H9 (cell line): ENCODE measurements around the gene KDM4D. TPM values are rescaled to one million over a fixed set of nuclear protein-coding genes. Genes with fewer than 3 reads are reported as not detected.

ENCODE experiments used
- DNase-seq: peaks from one replicate; pipeline ENCODE4 v3.0.0-alpha.2; 2017
- H2AFZ ChIP-seq: one replicate; pipeline ENCODE4 v1.6.1; 2013; ENCODE audit warnings: mild to moderate bottlenecking, low read length, control low read depth, moderate library complexity
- H2AK5ac ChIP-seq: 2 replicates; pipeline ENCODE4 v1.6.1; 2013; ENCODE audit warnings: low read length, control low read depth, mixed read lengths; ENCODE audit not compliant: insufficient read length
- H2BK120ac ChIP-seq: one replicate; pipeline ENCODE4 v1.6.1; 2013; ENCODE audit warnings: low read depth, mild to moderate bottlenecking, low read length, control low read depth, inconsistent platforms; ENCODE audit not compliant: poor library complexity, severe bottlenecking
- H2BK12ac ChIP-seq: 2 replicates; pipeline ENCODE4 v1.6.1; 2013; ENCODE audit warnings: low read length, control low read depth, mixed read lengths, low read depth; ENCODE audit not compliant: insufficient read length
- H2BK15ac ChIP-seq: 2 replicates; pipeline ENCODE4 v1.6.1; 2013; ENCODE audit warnings: low read depth, low read length, control low read depth
- H2BK20ac ChIP-seq: one replicate; pipeline ENCODE4 v1.6.1; 2013; ENCODE audit warnings: low read depth, mild to moderate bottlenecking, low read length, control low read depth, inconsistent platforms; ENCODE audit not compliant: poor library complexity, severe bottlenecking
- H2BK5ac ChIP-seq: 2 replicates; pipeline ENCODE4 v1.6.1; 2013; ENCODE audit warnings: low read length, control low read depth, mixed read lengths; ENCODE audit not compliant: insufficient read length
- H3K14ac ChIP-seq: 2 replicates; pipeline ENCODE4 v1.6.1; 2013; ENCODE audit warnings: low read length, control low read depth; ENCODE audit not compliant: insufficient read depth
- H3K18ac ChIP-seq: 2 replicates; pipeline ENCODE4 v1.6.1; 2013; ENCODE audit warnings: low read depth, mild to moderate bottlenecking, mixed read lengths, low read length, control low read depth; ENCODE audit not compliant: insufficient read length
- H3K23ac ChIP-seq: 2 replicates; pipeline ENCODE4 v1.6.1; 2013; ENCODE audit warnings: low read length, control low read depth, mixed read lengths, low read depth; ENCODE audit not compliant: insufficient read length
- H3K23me2 ChIP-seq: 2 replicates; pipeline ENCODE4 v1.6.1; 2013; ENCODE audit warnings: low read depth, mild to moderate bottlenecking, mixed read lengths, low read length, control low read depth; ENCODE audit not compliant: insufficient read length, poor library complexity, severe bottlenecking
- H3K27ac ChIP-seq: 2 replicates; pipeline ENCODE4 v1.5.1; 2013; ENCODE audit warnings: low read length, control low read depth, mixed read lengths, low read depth; ENCODE audit not compliant: insufficient read length
- H3K27me3 ChIP-seq: 2 replicates; pipeline ENCODE4 v1.6.1; 2013; ENCODE audit warnings: low read length, control low read depth, inconsistent platforms; ENCODE audit not compliant: insufficient read depth
- H3K4ac ChIP-seq: 2 replicates; pipeline ENCODE4 v1.6.1; 2013; ENCODE audit warnings: low read depth, mild to moderate bottlenecking, control low read depth, inconsistent platforms, low read length, moderate library complexity
- H3K4me1 ChIP-seq: 2 replicates; pipeline ENCODE4 v1.6.1; 2013; ENCODE audit warnings: low read length, control low read depth, inconsistent platforms; ENCODE audit not compliant: insufficient read depth
- H3K4me2 ChIP-seq: 2 replicates; pipeline ENCODE4 v1.6.1; 2013; ENCODE audit warnings: low read length, control low read depth, mixed read lengths; ENCODE audit not compliant: insufficient read length, insufficient read depth
- H3K56ac ChIP-seq: 2 replicates; pipeline ENCODE4 v1.6.1; 2013; ENCODE audit warnings: low read depth, mild to moderate bottlenecking, mixed read lengths, low read length, control low read depth; ENCODE audit not compliant: insufficient read length
- H3K79me1 ChIP-seq: 2 replicates; pipeline ENCODE4 v1.6.1; 2013; ENCODE audit warnings: low read depth, mild to moderate bottlenecking, moderate library complexity, low read length, control low read depth, inconsistent platforms; ENCODE audit not compliant: insufficient read depth, poor library complexity, severe bottlenecking
- H3K79me2 ChIP-seq: 2 replicates; pipeline ENCODE4 v1.6.1; 2013; ENCODE audit warnings: low read length, control low read depth, inconsistent platforms; ENCODE audit not compliant: insufficient read depth
- H3K9ac ChIP-seq: 2 replicates; pipeline ENCODE4 v1.6.1; 2013; ENCODE audit warnings: low read length, control low read depth, mixed read lengths; ENCODE audit not compliant: insufficient read length; ENCODE audit errors: extremely low read depth
- H3K9me3 ChIP-seq: one replicate; pipeline ENCODE4 v1.6.1; 2013; ENCODE audit warnings: low read depth, low read length, inconsistent platforms; ENCODE audit not compliant: control insufficient read depth
- H3T11ph ChIP-seq: one replicate; pipeline ENCODE4 v1.6.1; 2013; ENCODE audit warnings: mild to moderate bottlenecking, low read length, control low read depth, inconsistent platforms
- H4K20me1 ChIP-seq: one replicate; pipeline ENCODE4 v1.6.1; 2013; ENCODE audit not compliant: control insufficient read depth, insufficient read length, insufficient read depth
- H4K5ac ChIP-seq: 2 replicates; pipeline ENCODE4 v1.6.1; 2013; ENCODE audit warnings: low read depth, mild to moderate bottlenecking, mixed read lengths, low read length, control low read depth; ENCODE audit not compliant: insufficient read length
- H4K8ac ChIP-seq: replicated peaks from 2 replicates; pipeline ENCODE4 v1.6.1; 2013; ENCODE audit warnings: low read length, control low read depth, mixed read lengths, low read depth; ENCODE audit not compliant: insufficient read length
- H4K91ac ChIP-seq: 2 replicates; pipeline ENCODE4 v1.6.1; 2013; ENCODE audit warnings: low read depth, mild to moderate bottlenecking, moderate library complexity, mixed read lengths, low read length, control low read depth; ENCODE audit not compliant: insufficient read length
- H3K27ac Mint-ChIP-seq, 3 experiments: 2 replicates in 2 of 3; 3 replicates in 1 of 3; pipeline ENCODE4 v1.8.0; 2020 to 2021; ENCODE audit warnings: mixed read lengths in 3 of 3, mild to moderate bottlenecking in 1 of 3, moderate library complexity in 1 of 3
- H3K27me3 Mint-ChIP-seq: 2 replicates; pipeline ENCODE4 v1.8.0; 2021; ENCODE audit warnings: low read depth, mild to moderate bottlenecking, moderate library complexity, mixed read lengths
- H3K36me3 Mint-ChIP-seq, 3 experiments: 2 replicates in 2 of 3; 3 replicates in 1 of 3; pipeline ENCODE4 v1.8.0; 2020 to 2021; ENCODE audit warnings: low read depth in 3 of 3, mixed read lengths in 3 of 3; ENCODE audit not compliant: insufficient read depth in 1 of 3
- H3K4me1 Mint-ChIP-seq, 2 experiments: 2 replicates each; pipeline ENCODE4 v1.8.0; 2020; ENCODE audit warnings: mixed read lengths in 2 of 2
- H3K4me3 Mint-ChIP-seq, 2 experiments: 2 replicates in 1 of 2; 3 replicates in 1 of 2; pipeline ENCODE4 v1.8.0; 2020 to 2021; ENCODE audit warnings: mild to moderate bottlenecking in 2 of 2, mixed read lengths in 2 of 2, moderate library complexity in 1 of 2
- H3K9me3 Mint-ChIP-seq, 2 experiments: 2 replicates in 1 of 2; 3 replicates in 1 of 2; pipeline ENCODE4 v1.8.0; 2020; ENCODE audit warnings: mild to moderate bottlenecking in 2 of 2, mixed read lengths in 2 of 2, moderate library complexity in 1 of 2
- WGBS: extraction: QIAGEN DNeasy Blood & Tissue Kit; methylation state at CpG from one replicate; pipeline ENCODE4 v1.1.7; 2013; ENCODE audit warnings: missing lambda C conversion rate, low lambda C conversion rate, mixed read lengths; ENCODE audit not compliant: insufficient read length; ENCODE audit errors: extremely low coverage; 5-methylcytosine and 5-hydroxymethylcytosine counted together
- total RNA-seq: library from RNA; stranded (reverse); gene quantifications from 2 replicates; pipeline ENCODE4 v1.2.1, GENCODE V29; 2021
- TF ChIP-seq, protein P1 (sequence below): fragments of 200-600 bp; sonication (generic); conservative IDR thresholded peaks from 3 replicates; pipeline ENCODE4 v1.8.0; 2021; ENCODE audit warnings: antibody characterized with exemption, mild to moderate bottlenecking

Gene KDM4D
- total RNA-seq, 1 experiment from 2014 or later = 1.9 TPM

- Mint-ChIP-seq H3K27ac (peak overlapping the region in 1 of 3 experiments; percentile 41; a peak in 1 of 7 replicates), H3K36me3 (no peaks in the 10 kb centered on the region; a peak in 1 of 7 replicates), H3K4me1 (peaks cover 18 to 30% of the 10 kb centered on the region in 2 experiments), H3K9me3 (peaks cover 2% of the 10 kb centered on the region in 2 experiments; a peak in 1 of 5 replicates), H3K27me3 (peaks cover 5% of the 10 kb centered on the region), H3K4me3 (no peak overlapping the region)
- H2AFZ ChIP-seq = peak overlapping the region; percentile 16
- no peaks in the 10 kb centered on the region for H3K23me2 ChIP-seq
- H3K27ac ChIP-seq = no peak overlapping the region
- no peak overlapping the region for H3K4ac ChIP-seq
- H3T11ph ChIP-seq = no peak overlapping the region
- no peaks in the 10 kb centered on the region for H3K27me3 ChIP-seq
- H3K18ac ChIP-seq = no peak overlapping the region
- H4K5ac ChIP-seq = no peak overlapping the region
- H3K9me3 ChIP-seq = no peaks in the 10 kb centered on the region
- no peak overlapping the region for H3K9ac ChIP-seq
- H3K14ac ChIP-seq = no peak overlapping the region
- no peak overlapping the region for H2BK15ac ChIP-seq
- no peaks in the 10 kb centered on the region for H3K79me2 ChIP-seq
- H2AK5ac ChIP-seq = no peak overlapping the region
- DNase-seq = no peak
- no peak overlapping the region for H4K8ac ChIP-seq
- H3K4me1 ChIP-seq = peaks cover 8% of the 10 kb centered on the region; the same call in 1 of the 2 replicates
- WGBS = no CpG with 5 or more reads among the region's 3 CpGs
- TF ChIP-seq, protein P1, sequence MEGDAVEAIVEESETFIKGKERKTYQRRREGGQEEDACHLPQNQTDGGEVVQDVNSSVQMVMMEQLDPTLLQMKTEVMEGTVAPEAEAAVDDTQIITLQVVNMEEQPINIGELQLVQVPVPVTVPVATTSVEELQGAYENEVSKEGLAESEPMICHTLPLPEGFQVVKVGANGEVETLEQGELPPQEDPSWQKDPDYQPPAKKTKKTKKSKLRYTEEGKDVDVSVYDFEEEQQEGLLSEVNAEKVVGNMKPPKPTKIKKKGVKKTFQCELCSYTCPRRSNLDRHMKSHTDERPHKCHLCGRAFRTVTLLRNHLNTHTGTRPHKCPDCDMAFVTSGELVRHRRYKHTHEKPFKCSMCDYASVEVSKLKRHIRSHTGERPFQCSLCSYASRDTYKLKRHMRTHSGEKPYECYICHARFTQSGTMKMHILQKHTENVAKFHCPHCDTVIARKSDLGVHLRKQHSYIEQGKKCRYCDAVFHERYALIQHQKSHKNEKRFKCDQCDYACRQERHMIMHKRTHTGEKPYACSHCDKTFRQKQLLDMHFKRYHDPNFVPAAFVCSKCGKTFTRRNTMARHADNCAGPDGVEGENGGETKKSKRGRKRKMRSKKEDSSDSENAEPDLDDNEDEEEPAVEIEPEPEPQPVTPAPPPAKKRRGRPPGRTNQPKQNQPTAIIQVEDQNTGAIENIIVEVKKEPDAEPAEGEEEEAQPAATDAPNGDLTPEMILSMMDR = no peak
- H2BK12ac ChIP-seq = no peak overlapping the region
- H4K91ac ChIP-seq = no peak overlapping the region
- no peak overlapping the region for H3K23ac ChIP-seq
- H3K79me1 ChIP-seq = no peaks in the 10 kb centered on the region
- H3K56ac ChIP-seq = no peak overlapping the region
- H2BK120ac ChIP-seq = no peak overlapping the region
- no peak overlapping the region for H3K4me2 ChIP-seq
- H2BK20ac ChIP-seq = no peak overlapping the region
- H4K20me1 ChIP-seq = no peaks in the 10 kb centered on the region
- H2BK5ac ChIP-seq = no peak overlapping the region
Observed at GRCh38 chr11:94934846-94935245, 38.7 kb upstream of the KDM4D start.
